ENCODE data around the gene IFNK. TPM values are rescaled to one million over a fixed set of nuclear protein-coding genes. Genes with fewer than 3 reads are reported as not detected.

IFNK gene
- total RNA-seq: not detected
- not detected for total RNA-seq (2013)

- no peak within 1 kb of the TSS for H3K27ac ChIP-seq (ENCODE audit: low read length)
- H3K4me3 ChIP-seq (ENCODE audit: low read length): no peak within 1 kb of the TSS
- H3K27me3 ChIP-seq (ENCODE audit: control insufficient read depth, insufficient read depth, low read length): peaks cover 8% of the 10 kb centered on the region
- TF ChIP-seq CTCF (IDR thresholded peaks at IDR 0.05): no peak
- ATAC-seq (no peak), DNase-seq (no peak)
- Mint-ChIP-seq H3K36me3 (no peaks in the 10 kb centered on the region), H3K4me1 (peaks cover 0 to 12% of the 10 kb centered on the region in 2 donors), H3K27me3 (ENCODE audit: low read depth in 2 of 2) (peaks cover 16 to 24% of the 10 kb centered on the region in 2 donors), H3K9me3 (no peaks in the 10 kb centered on the region), H3K27ac (no peak within 1 kb of the TSS), H3K4me3 (no peak within 1 kb of the TSS)
- intact Hi-C loops (cut with micrococcal nuclease): no loop called here
- WGBS (ENCODE audit: insufficient coverage): 72% methylated on average over 2 of the region's 2 CpGs
- no peaks in the 10 kb centered on the region for H3K36me3 ChIP-seq (ENCODE audit: control insufficient read depth, insufficient read depth, low read length)
- no peaks in the 10 kb centered on the region for H3K9me3 ChIP-seq (ENCODE audit: control insufficient read depth, insufficient read depth, low read length)
- peaks cover 17% of the 10 kb centered on the region for H3K4me1 ChIP-seq (ENCODE audit: control insufficient read depth, insufficient read depth, low read length)
These were observed at the start of gene IFNK for GRCh38 chr9:27524236-27524635. TSS of gene IFNK (plus strand) at chr9:27524290. CDS start at chr9:27524337, 47 bp downstream.

GRCh38 chr9:27474305-27474704 lies 49.8 kb upstream of the IFNK start:
- Histone ChIP-seq H3K27ac (ENCODE audit: low read length) (no peak overlapping the region), H3K9me3 (ENCODE audit: control insufficient read depth, insufficient read depth, low read length) (no peaks in the 10 kb centered on the region), H3K4me3 (ENCODE audit: low read length) (no peak overlapping the region), H3K27me3 (ENCODE audit: control insufficient read depth, insufficient read depth, low read length) (no peaks in the 10 kb centered on the region), H3K4me1 (ENCODE audit: control insufficient read depth, insufficient read depth, low read length) (no peaks in the 10 kb centered on the region), H3K36me3 (ENCODE audit: control insufficient read depth, insufficient read depth, low read length) (no peaks in the 10 kb centered on the region)
- no peak overlapping the region for H3K27ac Mint-ChIP-seq
- 80% methylated on average over 1 of the region's 1 CpG for WGBS (ENCODE audit: insufficient coverage)
- ATAC-seq: no peak
- DNase-seq: no peak
- peaks cover 13% of the 10 kb centered on the region for H3K36me3 Mint-ChIP-seq
- H3K27me3 Mint-ChIP-seq (ENCODE audit: low read depth in 2 of 2): no peaks in the 10 kb centered on the region
- H3K9me3 Mint-ChIP-seq: peaks cover 5 to 7% of the 10 kb centered on the region in 2 donors
- no peak for TF ChIP-seq CTCF (IDR thresholded peaks at IDR 0.05)
- no peak overlapping the region for H3K4me3 Mint-ChIP-seq
- no peaks in the 10 kb centered on the region for H3K4me1 Mint-ChIP-seq
- intact Hi-C loops (cut with micrococcal nuclease): no loop called here

GRCh38 chr9:27475057-27475595 lies 49.0 kb upstream of the IFNK start:
- no peak overlapping the region for H3K4me3 Mint-ChIP-seq
- peaks cover 13% of the 10 kb centered on the region for H3K36me3 Mint-ChIP-seq
- ATAC-seq (no peak), DNase-seq (no peak)
- Histone ChIP-seq H3K27me3 (ENCODE audit: control insufficient read depth, insufficient read depth, low read length) (no peaks in the 10 kb centered on the region), H3K4me3 (ENCODE audit: low read length) (no peak overlapping the region), H3K9me3 (ENCODE audit: control insufficient read depth, insufficient read depth, low read length) (no peaks in the 10 kb centered on the region), H3K27ac (ENCODE audit: low read length) (no peak overlapping the region), H3K36me3 (ENCODE audit: control insufficient read depth, insufficient read depth, low read length) (no peaks in the 10 kb centered on the region), H3K4me1 (ENCODE audit: control insufficient read depth, insufficient read depth, low read length) (no peaks in the 10 kb centered on the region)
- H3K27me3 Mint-ChIP-seq (ENCODE audit: low read depth in 2 of 2): no peaks in the 10 kb centered on the region
- WGBS (ENCODE audit: insufficient coverage): 96% methylated on average over 7 of the region's 7 CpGs
- H3K9me3 Mint-ChIP-seq: peaks cover 5 to 7% of the 10 kb centered on the region in 2 donors
- H3K27ac Mint-ChIP-seq: no peak overlapping the region
- intact Hi-C loops (cut with micrococcal nuclease): no loop called here
- TF ChIP-seq CTCF (IDR thresholded peaks at IDR 0.05): no peak
- H3K4me1 Mint-ChIP-seq: no peaks in the 10 kb centered on the region

- no peak overlapping the region for H3K4me3 ChIP-seq (ENCODE audit: low read length)
- H3K36me3 Mint-ChIP-seq: peaks cover 13% of the 10 kb centered on the region
- intact Hi-C loops (cut with micrococcal nuclease): no loop called here
- 89% methylated on average over 5 of the region's 6 CpGs for WGBS (ENCODE audit: insufficient coverage)
- no peaks in the 10 kb centered on the region for H3K4me1 Mint-ChIP-seq
- no peak overlapping the region for H3K4me3 Mint-ChIP-seq
- no peak overlapping the region for H3K27ac Mint-ChIP-seq
- peaks cover 5 to 7% of the 10 kb centered on the region in 2 donors for H3K9me3 Mint-ChIP-seq
- no peaks in the 10 kb centered on the region for H3K27me3 Mint-ChIP-seq (ENCODE audit: low read depth in 2 of 2)
- H3K4me1 ChIP-seq (ENCODE audit: control insufficient read depth, insufficient read depth, low read length): no peaks in the 10 kb centered on the region
- H3K27ac ChIP-seq (ENCODE audit: low read length): no peak overlapping the region
- ATAC-seq: no peak
- no peaks in the 10 kb centered on the region for H3K9me3 ChIP-seq (ENCODE audit: control insufficient read depth, insufficient read depth, low read length)
- no peaks in the 10 kb centered on the region for H3K27me3 ChIP-seq (ENCODE audit: control insufficient read depth, insufficient read depth, low read length)
- no peak for TF ChIP-seq CTCF (IDR thresholded peaks at IDR 0.05)
- H3K36me3 ChIP-seq (ENCODE audit: control insufficient read depth, insufficient read depth, low read length): no peaks in the 10 kb centered on the region
- no peak for DNase-seq
These were observed 47.1 kb upstream of the IFNK start for GRCh38 chr9:27476870-27477515.
